Nephron progenitor cell (in vitro differentiated cells): Measurements from ENCODE around the gene USP31.

Source experiments
- DNase-seq: peaks from one replicate; pipeline ENCODE4 v3.0.0; 2021
- H3K27ac Mint-ChIP-seq: 2 replicates; pipeline ENCODE4 v1.8.0; 2021; ENCODE audit warnings: mild to moderate bottlenecking, moderate library complexity, mixed read lengths
- H3K27me3 Mint-ChIP-seq: 2 replicates; pipeline ENCODE4 v1.8.0; 2021; ENCODE audit warnings: mild to moderate bottlenecking, low read depth, mixed read lengths; ENCODE audit not compliant: poor library complexity
- H3K36me3 Mint-ChIP-seq: 2 replicates; pipeline ENCODE4 v1.8.0; 2021; ENCODE audit warnings: low read depth, mixed read lengths
- H3K4me1 Mint-ChIP-seq: 2 replicates; pipeline ENCODE4 v1.8.0; 2021; ENCODE audit warnings: mixed read lengths
- H3K4me3 Mint-ChIP-seq: 2 replicates; pipeline ENCODE4 v1.8.0; 2021; ENCODE audit warnings: mild to moderate bottlenecking, moderate library complexity, mixed read lengths
- H3K9me3 Mint-ChIP-seq: 2 replicates; pipeline ENCODE4 v1.8.0; 2021; ENCODE audit warnings: mild to moderate bottlenecking, moderate library complexity, mixed read lengths
- CTCF ChIP-seq: fragments of 200-600 bp; sonication (generic); IDR thresholded peaks from 2 replicates; pipeline ENCODE4 v1.5.0; 2021; ENCODE audit warnings: antibody characterized with exemption

USP31 gene

GRCh38 chr16:23156110-23156509 is 6.9 kb upstream of the USP31 start:
- Mint-ChIP-seq H3K9me3 (peaks cover 7% of the 10 kb centered on the region), H3K27me3 (peaks cover 39% of the 10 kb centered on the region), H3K27ac (no peak overlapping the region), H3K4me1 (peaks cover 4% of the 10 kb centered on the region), H3K4me3 (no peak overlapping the region), H3K36me3 (no peaks in the 10 kb centered on the region)
- DNase-seq: no peak
- no peak for TF ChIP-seq CTCF

- Mint-ChIP-seq H3K4me3 (no peak overlapping the region), H3K36me3 (no peaks in the 10 kb centered on the region), H3K27me3 (peaks cover 44% of the 10 kb centered on the region), H3K9me3 (peaks cover 7% of the 10 kb centered on the region), H3K4me1 (peaks cover 4% of the 10 kb centered on the region), H3K27ac (no peak overlapping the region)
- no peak for DNase-seq
- TF ChIP-seq CTCF: no peak
Measured at GRCh38 chr16:23155445-23156049, 6.3 kb upstream of the USP31 start.

- no peak overlapping the region for H3K27ac Mint-ChIP-seq
- no peak for TF ChIP-seq CTCF
- no peak for DNase-seq
- peaks cover 50% of the 10 kb centered on the region for H3K27me3 Mint-ChIP-seq
- H3K4me3 Mint-ChIP-seq: no peak overlapping the region
- H3K4me1 Mint-ChIP-seq: peaks cover 15% of the 10 kb centered on the region
- no peaks in the 10 kb centered on the region for H3K36me3 Mint-ChIP-seq
- no peaks in the 10 kb centered on the region for H3K9me3 Mint-ChIP-seq
Measured at GRCh38 chr16:23152386-23153178, 3.3 kb upstream of the USP31 start.

GRCh38 chr16:23149993-23150364 is 727 bp upstream of the USP31 start:
- peaks cover 37% of the 10 kb centered on the region for H3K4me1 Mint-ChIP-seq
- H3K27me3 Mint-ChIP-seq: peaks cover 33% of the 10 kb centered on the region
- H3K27ac Mint-ChIP-seq: no peak overlapping the region
- peak overlapping the region; percentile 82 for H3K4me3 Mint-ChIP-seq
- DNase-seq: no peak
- no peaks in the 10 kb centered on the region for H3K36me3 Mint-ChIP-seq
- no peaks in the 10 kb centered on the region for H3K9me3 Mint-ChIP-seq
- TF ChIP-seq CTCF: no peak

GRCh38 chr16:23148513-23149266 is 562 bp downstream of the USP31 start:
- DNase-seq: peak; percentile 46
- Mint-ChIP-seq H3K27ac (no peak overlapping the region), H3K9me3 (no peaks in the 10 kb centered on the region), H3K4me1 (peaks cover 44% of the 10 kb centered on the region), H3K27me3 (peaks cover 22% of the 10 kb centered on the region), H3K4me3 (peak overlapping the region; percentile 95), H3K36me3 (no peaks in the 10 kb centered on the region)
- TF ChIP-seq CTCF: no peak
